ENCODE results near the gene MCUR1.
"Not testable (repeated sequence)": the region's sequence is repeated elsewhere in the genome, so short reads cannot be mapped to it uniquely, and the experiment has no call there.

The MCUR1 gene

DNA sequence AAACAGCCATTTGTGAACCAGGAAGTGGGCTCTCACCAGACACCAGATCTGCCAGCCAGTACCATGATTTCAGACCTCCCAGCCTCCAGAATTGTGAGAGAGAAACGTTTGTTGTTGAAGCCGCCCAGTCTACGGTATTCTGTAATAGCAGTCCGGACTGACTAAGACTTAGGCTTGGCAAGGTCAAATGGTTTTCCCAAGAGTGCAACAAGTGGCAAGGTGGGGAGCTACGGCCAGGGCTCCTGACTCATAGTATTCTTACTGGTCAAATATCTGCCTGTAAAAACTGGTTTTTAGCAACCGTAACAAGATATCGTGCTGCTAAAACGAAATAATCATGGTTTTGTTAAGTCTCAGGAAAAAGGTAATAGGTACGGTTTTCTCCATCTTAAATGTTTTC, 37.8 kb downstream of the MCUR1 start:
- DNase-seq (ENCODE audit: low spot score) = no peak

DNA sequence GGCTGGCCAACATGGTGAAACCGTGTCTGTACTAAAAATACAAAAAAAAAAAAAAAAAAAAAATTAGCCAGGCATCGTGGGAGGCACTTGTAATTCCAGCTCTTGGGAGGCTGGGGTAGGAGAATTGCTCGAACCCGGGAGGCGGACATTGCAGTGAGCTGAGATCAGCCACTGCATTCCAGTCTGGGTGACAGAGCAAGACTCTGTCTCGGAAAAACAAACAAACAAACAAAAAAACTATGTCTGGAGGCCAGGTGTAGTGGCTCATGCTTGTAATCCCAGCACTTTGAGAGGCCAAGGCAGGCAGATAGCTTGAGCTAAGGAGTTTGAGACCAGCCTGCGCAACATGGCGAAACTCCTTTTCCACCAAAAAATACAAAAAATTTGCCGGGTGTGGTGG, 38.9 kb downstream of the MCUR1 start:
- not testable (repeated sequence) for DNase-seq (ENCODE audit: low spot score)

DNA sequence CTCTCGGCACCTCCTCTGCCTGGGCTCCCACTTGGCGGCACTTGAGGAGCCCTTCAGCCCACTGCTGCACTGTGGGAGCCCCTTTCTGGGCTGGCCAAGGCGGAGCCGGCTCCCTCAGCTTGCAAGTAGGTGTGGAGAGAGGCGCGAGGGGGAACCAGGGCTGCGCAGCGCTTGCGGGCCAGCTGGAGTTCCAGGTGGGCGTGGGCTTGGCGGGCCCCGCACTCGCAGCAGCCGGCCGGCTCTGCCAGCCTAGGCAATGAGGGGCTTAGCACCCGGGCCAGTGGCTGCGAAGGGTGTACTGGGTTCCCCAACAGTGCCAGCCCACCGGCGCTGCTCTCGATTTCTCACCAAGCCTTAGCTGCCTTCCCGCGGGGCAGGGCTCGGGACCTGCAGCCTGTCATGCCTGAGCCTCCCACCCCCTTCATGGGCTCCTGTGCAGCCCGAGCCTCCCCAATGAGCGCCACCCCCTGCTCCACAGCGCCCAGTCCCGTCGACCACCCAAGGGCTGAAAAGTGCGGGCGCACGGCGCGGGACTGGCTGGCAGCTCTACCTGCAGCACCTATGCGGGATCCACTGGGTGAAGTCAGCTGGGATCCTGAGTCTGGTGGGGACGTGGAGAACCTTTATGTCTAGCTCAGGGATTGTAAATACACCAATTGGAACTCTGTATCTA, 41.9 kb downstream of the MCUR1 start:
- not testable (repeated sequence) for DNase-seq (ENCODE audit: low spot score)

DNA sequence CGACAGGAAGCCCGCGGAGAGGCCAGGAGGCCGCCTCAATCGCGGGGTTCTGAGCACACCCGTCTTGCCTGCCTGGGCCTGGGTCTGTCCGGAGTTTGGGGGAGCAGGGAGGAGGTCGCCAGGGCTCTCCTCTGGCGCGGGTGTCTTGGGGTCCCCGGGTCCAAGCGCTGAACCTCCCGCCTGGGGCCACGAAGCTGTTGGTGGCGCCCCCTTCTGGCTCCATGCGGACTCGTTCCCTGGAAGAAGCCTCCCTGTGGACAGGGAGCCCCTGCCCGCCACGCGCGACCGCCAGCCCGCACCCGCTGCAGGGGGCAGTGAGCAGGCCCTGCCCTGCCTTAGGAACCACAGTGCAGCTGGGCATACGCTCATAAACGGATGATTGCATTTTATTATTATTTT, 44.7 kb downstream of the MCUR1 start:
- DNase-seq (ENCODE audit: low spot score) = no peak

DNA sequence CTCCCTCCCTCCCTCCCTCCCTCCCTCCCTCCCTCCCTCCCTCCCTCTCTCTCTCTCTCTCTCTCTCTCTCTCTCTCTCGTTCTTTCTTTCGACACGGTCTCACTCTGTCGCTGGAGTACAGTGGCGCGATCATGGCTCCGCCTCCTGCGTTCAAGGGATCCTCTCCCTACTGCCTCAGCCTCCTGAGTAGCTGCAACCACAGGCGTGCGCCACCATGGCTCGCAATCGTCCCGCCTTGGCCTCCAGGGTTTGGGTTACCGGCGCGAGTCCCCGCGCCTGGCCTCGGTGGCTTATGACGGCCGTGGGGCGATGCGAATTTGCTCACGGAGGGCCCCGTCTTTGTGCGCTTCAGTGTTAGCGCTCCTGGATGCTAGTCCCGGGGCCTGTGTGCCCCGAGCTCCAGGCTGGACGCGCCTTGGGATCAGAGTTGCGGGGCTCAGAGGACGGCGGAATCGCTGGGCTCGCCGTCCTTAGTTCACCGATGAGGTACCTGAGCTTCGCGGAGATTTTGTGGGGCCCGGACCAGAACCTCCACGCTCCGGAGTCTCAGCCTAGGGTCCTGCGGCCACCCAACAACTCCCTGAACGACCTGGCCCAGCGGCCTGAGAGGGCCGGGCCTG, 45.2 kb downstream of the MCUR1 start:
- no peak for DNase-seq (ENCODE audit: low spot score)

DNA sequence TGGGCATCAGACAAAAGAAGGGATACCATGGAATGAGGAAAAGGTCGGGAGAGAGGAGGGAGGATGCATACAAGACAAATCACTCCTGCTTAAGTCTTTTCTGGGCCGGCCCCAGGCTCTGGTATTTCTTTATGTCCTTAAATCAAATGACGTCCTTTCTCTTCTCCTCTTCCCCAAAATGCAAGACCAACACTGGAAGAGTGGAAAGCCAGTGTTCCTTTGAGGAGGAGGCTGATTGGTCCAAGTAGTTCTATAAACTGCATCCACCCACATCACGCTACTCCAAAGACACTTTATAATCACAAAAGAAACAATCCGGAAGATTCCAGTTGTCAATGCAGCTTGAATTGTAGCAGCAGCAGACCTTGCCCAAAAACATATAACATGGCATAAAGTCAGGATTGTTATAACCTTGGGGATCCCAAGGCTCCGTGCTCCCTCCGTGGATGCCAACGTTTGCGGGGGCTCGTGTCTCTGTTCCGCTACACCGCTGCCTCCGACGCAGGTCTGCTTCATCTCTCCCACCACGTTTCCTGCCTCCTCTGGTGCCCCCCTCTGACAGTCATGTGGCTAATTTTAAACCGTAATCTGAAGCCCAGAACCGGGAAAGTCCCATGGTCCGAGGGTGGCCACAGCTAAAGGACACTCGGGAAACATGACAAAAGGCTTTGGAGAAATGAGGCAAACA, 47.1 kb downstream of the MCUR1 start:
- no peak for DNase-seq (ENCODE audit: low spot score)

DNA sequence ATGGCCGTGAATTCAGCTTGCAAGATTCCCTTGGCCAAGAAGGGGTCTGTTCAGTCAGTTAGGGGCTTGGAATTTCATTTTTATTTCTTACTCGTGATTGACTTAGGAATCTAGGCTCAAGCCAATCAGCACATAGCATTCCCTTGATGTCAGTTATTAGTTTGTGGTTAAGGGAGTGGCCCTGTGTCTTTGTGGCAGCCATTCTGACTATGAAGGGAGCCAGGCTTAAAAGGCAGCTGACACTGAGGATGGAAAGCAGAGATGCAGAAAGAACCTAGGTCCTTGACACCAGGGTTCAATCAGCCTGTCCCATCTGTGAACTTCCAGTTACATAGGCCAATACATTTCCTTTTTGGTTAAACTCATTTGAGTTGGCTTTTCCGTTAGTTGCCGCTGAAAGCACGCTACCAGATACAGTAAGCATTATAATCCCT, 48.1 kb downstream of the MCUR1 start:
- DNase-seq (ENCODE audit: low spot score) = no peak

DNA sequence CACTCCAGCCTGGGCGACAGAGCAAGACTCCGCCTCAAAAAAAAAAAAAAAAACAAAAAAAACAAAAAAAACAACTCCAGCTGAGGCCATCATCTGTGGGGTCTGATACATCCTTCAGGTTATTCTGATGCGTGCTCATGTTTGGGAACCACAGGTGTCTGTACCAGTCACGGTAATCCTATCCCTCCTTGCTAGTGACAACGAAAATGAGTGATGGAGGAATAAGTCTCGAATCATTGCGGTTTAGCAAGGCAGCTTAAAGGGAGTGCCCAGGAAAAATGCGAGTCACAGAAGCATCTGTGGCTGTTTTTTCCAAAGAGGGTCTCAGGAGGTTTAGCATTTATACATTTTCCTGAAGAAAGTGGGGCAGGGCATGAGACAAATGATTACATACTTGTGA, 48.8 kb downstream of the MCUR1 start:
- no peak for DNase-seq (ENCODE audit: low spot score)

DNA sequence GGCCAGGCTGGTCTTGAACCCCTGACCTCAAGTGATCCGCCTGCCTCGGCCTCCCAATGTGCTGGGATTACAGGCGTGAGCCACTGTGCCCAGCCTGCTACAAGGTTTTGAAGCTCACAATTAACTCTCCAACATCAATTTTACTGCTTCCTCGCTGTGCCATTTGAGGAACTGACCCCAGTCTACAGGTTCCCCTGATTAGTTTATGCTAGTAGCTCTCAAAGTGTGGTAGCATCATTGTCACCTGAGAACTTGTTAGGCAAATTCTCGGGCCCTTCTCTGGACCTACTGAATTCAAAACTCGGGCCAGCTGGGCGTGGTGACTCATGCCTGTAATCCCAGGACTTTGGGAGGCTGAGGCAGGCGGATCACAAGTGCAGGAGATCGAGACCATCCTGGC, 49.4 kb downstream of the MCUR1 start:
- no peak for DNase-seq (ENCODE audit: low spot score)

DNA sequence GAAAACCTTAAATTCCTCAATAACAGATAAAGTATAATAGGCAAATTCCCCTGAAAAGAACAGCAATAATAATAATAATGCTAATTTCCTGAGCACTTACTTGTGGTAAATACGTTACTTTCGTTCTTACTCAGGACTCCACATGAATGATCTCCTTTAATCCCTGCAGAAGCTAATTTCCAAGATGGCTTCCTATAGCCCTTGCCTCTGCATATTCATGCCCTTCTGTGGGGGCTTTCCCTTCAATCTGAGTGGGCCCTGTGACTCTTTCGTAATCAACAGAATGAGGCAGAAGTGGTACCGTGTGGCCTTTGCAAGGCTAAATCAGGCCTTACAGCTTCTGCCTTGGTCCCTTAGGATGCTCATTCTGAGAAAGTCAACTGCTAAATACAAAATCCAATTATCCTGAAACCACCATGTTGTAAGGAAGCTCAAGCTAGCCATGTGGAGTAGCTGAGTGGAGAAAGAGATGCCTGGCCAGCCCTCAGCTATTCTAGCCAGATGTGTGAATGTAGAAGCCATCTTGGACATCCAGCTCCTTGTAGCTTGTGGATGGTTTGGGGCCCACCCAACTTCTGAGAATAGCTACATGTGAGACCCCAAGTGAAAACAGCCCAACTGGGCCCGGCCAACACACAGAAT, 50.5 kb downstream of the MCUR1 start:
- DNase-seq (ENCODE audit: low spot score) = no peak

DNA sequence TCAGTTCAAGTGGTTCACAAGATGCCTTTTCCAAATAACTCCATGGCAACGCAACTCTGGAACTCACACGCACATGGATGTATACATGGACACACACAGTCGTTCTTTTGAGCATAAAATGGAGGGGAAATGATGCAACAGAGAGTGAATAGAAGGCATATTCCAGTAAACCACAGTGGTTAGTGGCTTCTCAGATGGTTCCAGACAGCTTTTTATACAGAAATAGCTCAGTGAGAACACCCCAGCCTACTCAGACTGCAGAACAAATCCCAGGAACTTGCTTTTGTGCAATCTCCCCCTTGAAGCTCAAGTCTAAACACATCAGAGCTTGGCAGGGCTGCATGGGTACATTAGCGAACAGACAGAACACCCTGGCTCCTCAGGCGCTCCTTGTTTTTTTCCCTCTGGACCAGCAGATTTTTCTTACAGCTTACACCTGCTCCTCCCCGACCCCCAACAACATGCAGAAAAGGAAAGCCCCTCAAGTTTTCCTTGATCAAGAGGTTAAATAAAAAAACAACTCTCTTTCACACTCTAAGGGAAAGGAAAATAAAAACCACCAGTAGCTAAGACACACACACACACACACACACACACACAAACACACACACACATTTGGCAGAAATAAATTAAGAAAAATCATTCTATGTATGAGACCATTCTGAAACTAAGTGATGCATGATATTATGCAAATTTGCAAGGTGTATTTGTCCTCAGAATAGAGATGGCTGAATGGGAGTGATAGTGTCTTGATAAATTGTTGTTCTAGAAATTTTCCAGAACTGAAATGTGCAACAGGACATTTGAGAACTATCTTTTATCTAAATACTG, 51.5 kb downstream of the MCUR1 start:
- no peak for DNase-seq (ENCODE audit: low spot score)

DNA sequence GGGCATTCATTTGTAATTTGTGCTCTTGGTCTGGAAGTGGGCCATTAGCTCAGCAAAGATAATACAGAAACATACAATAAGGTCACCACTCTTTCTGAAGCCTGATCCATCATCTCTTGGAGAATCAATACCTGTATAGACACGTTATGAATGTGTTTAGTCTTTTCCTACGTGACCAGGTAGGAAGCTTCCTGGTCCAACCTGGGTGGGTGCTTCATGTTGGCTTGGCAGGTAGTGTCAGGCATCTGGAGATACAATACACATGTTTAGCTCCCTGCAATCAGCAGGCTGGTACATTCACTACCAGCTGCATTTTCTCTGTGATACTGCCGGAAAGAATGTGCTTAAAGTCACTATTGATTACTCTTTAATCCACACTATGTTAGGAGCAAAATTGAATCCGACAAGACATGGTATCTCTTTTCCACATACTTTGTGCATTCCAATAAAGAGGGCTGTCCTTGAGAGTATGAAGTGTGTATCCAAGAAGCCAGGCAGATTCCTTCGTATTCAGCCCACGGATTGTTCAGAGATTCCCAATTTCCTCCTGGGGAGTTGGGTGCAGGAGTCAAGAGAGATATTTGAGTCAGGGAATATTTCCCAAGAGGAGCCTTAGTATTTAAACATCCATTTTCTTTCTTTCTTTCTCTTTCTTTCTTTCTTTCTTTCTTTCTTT, 52.9 kb downstream of the MCUR1 start:
- no peak for DNase-seq (ENCODE audit: low spot score)

DNA sequence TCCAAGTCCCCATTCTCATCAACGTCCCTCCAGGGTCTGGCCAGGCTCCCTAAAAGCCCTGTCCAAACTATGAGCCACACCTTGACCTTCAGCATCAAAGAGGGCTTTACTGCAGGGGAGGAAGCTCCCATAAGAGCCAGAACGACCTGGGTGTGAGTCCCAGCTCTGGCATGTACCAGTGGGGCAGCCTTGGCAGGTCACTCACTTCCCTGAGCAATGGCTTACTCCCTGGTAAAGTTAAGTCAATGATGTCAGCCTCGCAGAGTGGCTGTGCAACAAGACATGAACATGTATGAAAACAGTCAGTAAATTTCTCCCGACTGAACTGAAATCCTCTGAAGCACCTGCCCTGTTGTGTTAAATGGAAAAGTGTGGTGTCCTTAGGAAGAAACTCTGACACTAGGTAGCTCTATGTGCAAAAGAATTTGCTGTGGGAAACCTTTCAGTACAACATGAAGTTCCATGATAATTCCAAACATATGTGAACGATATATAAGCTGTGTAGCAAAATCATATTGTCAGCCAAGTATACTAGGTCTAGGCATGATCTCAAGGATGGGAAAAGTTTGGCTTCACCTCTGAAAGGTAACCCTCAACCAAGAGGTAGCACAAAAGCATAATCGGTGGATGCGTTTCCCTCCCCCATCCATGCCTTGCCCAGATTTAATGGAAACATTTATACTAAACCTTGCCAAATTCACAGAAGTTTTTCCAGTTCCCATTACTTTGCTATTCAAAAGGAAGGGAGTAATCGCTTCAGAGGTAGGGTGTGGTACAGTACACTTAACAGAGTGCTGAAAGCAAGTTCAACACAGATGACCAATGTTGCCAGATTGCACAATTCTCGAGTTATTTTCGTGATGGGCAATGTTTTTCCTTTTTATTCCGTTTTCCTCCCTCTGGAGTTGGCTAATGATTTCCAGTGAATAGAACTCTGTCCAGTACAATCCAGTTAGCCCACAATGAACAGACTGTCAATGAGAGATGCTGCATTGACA, 53.8 kb downstream of the MCUR1 start:
- no peak for DNase-seq (ENCODE audit: low spot score)

DNA sequence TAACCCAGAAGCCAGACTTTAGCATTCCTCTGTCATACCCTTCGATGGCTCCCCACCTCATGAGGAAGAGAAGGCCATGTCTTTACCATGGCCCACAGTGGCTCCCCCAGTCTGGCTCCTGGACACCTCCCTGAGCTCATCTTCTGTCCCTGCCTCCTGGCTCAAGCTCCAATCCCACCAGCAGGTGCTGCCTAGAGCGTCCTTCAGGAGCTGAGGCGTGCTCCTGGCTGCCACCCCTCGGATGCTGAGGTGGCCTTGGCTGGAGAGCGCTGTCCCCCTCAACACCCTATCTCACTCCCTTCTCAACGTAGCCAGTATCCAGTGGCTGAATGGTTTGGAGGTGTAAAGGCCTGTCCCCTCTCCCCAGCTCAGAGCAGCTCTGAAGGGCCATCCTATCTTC, 55.3 kb downstream of the MCUR1 start:
- no peak for DNase-seq (ENCODE audit: low spot score)

DNA sequence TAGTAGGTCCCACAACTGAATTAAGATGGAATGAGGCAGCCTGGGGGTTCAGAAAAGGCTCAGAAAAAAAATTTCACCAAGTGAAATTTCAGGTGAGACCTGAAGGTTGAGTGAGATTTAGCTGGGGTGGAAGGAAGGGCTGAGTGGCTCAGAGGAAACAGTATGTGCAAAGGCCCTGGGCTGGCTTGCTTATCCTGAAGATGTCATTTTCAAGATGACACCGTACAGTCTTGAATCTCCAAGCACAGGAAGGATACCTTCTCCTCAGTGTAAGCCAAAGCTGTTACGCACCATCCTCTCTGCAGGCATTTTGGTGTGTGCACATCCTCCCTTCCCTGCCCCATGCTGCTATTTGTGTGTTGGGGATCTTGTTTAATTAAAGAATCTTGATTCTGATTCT, 59.7 kb downstream of the MCUR1 start:
- no peak for DNase-seq (ENCODE audit: low spot score)

DNA sequence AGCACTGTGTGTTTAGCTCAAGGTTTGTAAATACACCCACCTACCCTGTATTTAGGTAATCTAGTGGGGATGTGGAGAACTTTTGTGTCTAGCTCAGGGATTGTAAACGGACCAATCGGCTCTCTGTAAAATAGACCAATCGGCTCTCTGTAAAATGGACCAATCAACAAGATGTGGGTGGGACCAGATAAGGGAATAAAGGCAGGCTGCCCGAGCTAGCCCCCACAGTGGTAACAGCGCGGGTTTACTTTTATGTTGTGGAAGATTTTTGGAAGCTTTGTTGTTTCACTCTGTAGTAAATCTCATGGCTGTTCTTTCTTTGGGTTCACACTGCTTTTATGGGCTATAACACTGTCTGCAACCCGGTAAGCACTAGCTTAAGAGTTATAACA, 70.6 kb downstream of the MCUR1 start:
- no peak for DNase-seq (ENCODE audit: low spot score)

DNA sequence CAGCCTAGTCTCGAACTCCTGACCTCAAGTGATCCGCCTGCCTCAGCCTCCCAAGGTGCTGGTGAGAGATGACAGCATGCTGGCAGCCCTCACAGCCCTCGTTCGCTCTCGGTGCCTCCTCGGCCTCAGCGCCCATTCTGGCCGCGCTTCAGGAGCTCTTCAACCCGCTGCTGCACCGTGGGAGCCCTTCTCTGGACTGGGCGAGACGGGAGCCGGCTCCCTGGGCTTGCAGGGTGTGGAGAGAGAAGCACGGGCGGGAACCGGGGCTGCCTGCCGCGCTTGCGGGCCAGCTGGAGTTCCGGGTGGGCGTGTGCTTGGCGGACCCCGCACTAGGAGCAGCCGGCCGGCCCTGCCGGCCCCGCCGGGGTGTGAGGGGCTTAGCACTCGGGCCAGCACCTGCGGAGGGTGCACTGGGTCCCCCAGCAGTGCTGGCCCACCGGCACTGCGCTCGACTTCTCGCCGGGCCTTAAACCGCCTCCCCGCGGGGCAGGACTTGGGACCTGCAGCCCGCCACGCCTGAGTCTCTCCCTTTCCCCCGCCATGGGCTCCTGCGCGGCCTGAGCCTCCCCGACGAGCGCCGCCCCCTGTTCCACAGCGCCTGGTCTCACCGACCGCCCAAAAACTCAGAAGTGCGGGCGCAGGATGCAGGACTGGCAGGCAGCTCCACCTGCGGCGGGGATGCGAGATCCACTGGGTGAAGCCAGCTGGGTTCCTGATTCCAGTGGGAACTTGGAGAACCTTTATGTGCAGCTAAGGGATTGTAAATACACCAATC, 71.2 kb downstream of the MCUR1 start:
- DNase-seq (ENCODE audit: low spot score) = no peak

DNA sequence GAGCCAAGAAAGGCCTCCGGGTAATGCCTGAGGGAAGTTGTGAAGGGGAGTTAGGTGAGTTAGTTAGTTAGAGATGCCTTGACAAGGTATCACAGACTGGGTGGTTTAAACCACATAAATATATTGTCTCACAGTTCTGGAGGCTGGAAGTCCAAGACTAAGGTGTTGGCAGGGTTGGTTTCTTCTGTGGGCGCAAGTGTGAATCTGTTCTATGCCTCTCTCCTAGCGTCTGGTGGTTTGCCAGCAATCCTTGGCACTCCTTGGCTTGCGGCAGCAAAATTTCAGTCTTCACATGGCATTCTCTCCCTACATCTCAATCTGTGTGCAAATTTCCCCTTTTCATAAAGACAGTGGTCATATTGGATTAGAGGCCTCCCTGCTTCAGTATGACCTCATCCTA, 73.0 kb downstream of the MCUR1 start:
- DNase-seq (ENCODE audit: low spot score) = no peak

All from cerebellar cortex (tissue), 1 donor.